H9 (cell line): Measurements from ENCODE around the gene SLC7A4. TPM values are rescaled to one million over a fixed set of nuclear protein-coding genes. Genes with fewer than 3 reads are reported as not detected.
"Not testable (repeated sequence)": the region's sequence is repeated elsewhere in the genome, so short reads cannot be mapped to it uniquely, and the experiment has no call there.

ENCODE experiments used
- DNase-seq: peaks from one replicate; pipeline ENCODE4 v3.0.0-alpha.2; 2017
- H2AFZ ChIP-seq: one replicate; pipeline ENCODE4 v1.6.1; 2013; ENCODE audit warnings: mild to moderate bottlenecking, low read length, control low read depth, moderate library complexity
- H2AK5ac ChIP-seq: 2 replicates; pipeline ENCODE4 v1.6.1; 2013; ENCODE audit warnings: low read length, control low read depth, mixed read lengths; ENCODE audit not compliant: insufficient read length
- H2BK120ac ChIP-seq: one replicate; pipeline ENCODE4 v1.6.1; 2013; ENCODE audit warnings: low read depth, mild to moderate bottlenecking, low read length, control low read depth, inconsistent platforms; ENCODE audit not compliant: poor library complexity, severe bottlenecking
- H2BK12ac ChIP-seq: 2 replicates; pipeline ENCODE4 v1.6.1; 2013; ENCODE audit warnings: low read length, control low read depth, mixed read lengths, low read depth; ENCODE audit not compliant: insufficient read length
- H2BK15ac ChIP-seq: 2 replicates; pipeline ENCODE4 v1.6.1; 2013; ENCODE audit warnings: low read depth, low read length, control low read depth
- H2BK20ac ChIP-seq: one replicate; pipeline ENCODE4 v1.6.1; 2013; ENCODE audit warnings: low read depth, mild to moderate bottlenecking, low read length, control low read depth, inconsistent platforms; ENCODE audit not compliant: poor library complexity, severe bottlenecking
- H2BK5ac ChIP-seq: 2 replicates; pipeline ENCODE4 v1.6.1; 2013; ENCODE audit warnings: low read length, control low read depth, mixed read lengths; ENCODE audit not compliant: insufficient read length
- H3K14ac ChIP-seq: 2 replicates; pipeline ENCODE4 v1.6.1; 2013; ENCODE audit warnings: low read length, control low read depth; ENCODE audit not compliant: insufficient read depth
- H3K18ac ChIP-seq: 2 replicates; pipeline ENCODE4 v1.6.1; 2013; ENCODE audit warnings: low read depth, mild to moderate bottlenecking, mixed read lengths, low read length, control low read depth; ENCODE audit not compliant: insufficient read length
- H3K23ac ChIP-seq: 2 replicates; pipeline ENCODE4 v1.6.1; 2013; ENCODE audit warnings: low read length, control low read depth, mixed read lengths, low read depth; ENCODE audit not compliant: insufficient read length
- H3K23me2 ChIP-seq: 2 replicates; pipeline ENCODE4 v1.6.1; 2013; ENCODE audit warnings: low read depth, mild to moderate bottlenecking, mixed read lengths, low read length, control low read depth; ENCODE audit not compliant: insufficient read length, poor library complexity, severe bottlenecking
- H3K27ac ChIP-seq: 2 replicates; pipeline ENCODE4 v1.5.1; 2013; ENCODE audit warnings: low read length, control low read depth, mixed read lengths, low read depth; ENCODE audit not compliant: insufficient read length
- H3K27me3 ChIP-seq: 2 replicates; pipeline ENCODE4 v1.6.1; 2013; ENCODE audit warnings: low read length, control low read depth, inconsistent platforms; ENCODE audit not compliant: insufficient read depth
- H3K4ac ChIP-seq: 2 replicates; pipeline ENCODE4 v1.6.1; 2013; ENCODE audit warnings: low read depth, mild to moderate bottlenecking, control low read depth, inconsistent platforms, low read length, moderate library complexity
- H3K4me1 ChIP-seq: 2 replicates; pipeline ENCODE4 v1.6.1; 2013; ENCODE audit warnings: low read length, control low read depth, inconsistent platforms; ENCODE audit not compliant: insufficient read depth
- H3K4me2 ChIP-seq: 2 replicates; pipeline ENCODE4 v1.6.1; 2013; ENCODE audit warnings: low read length, control low read depth, mixed read lengths; ENCODE audit not compliant: insufficient read length, insufficient read depth
- H3K56ac ChIP-seq: 2 replicates; pipeline ENCODE4 v1.6.1; 2013; ENCODE audit warnings: low read depth, mild to moderate bottlenecking, mixed read lengths, low read length, control low read depth; ENCODE audit not compliant: insufficient read length
- H3K79me1 ChIP-seq: 2 replicates; pipeline ENCODE4 v1.6.1; 2013; ENCODE audit warnings: low read depth, mild to moderate bottlenecking, moderate library complexity, low read length, control low read depth, inconsistent platforms; ENCODE audit not compliant: insufficient read depth, poor library complexity, severe bottlenecking
- H3K79me2 ChIP-seq: 2 replicates; pipeline ENCODE4 v1.6.1; 2013; ENCODE audit warnings: low read length, control low read depth, inconsistent platforms; ENCODE audit not compliant: insufficient read depth
- H3K9ac ChIP-seq: 2 replicates; pipeline ENCODE4 v1.6.1; 2013; ENCODE audit warnings: low read length, control low read depth, mixed read lengths; ENCODE audit not compliant: insufficient read length; ENCODE audit errors: extremely low read depth
- H3K9me3 ChIP-seq: one replicate; pipeline ENCODE4 v1.6.1; 2013; ENCODE audit warnings: low read depth, low read length, inconsistent platforms; ENCODE audit not compliant: control insufficient read depth
- H3T11ph ChIP-seq: one replicate; pipeline ENCODE4 v1.6.1; 2013; ENCODE audit warnings: mild to moderate bottlenecking, low read length, control low read depth, inconsistent platforms
- H4K20me1 ChIP-seq: one replicate; pipeline ENCODE4 v1.6.1; 2013; ENCODE audit not compliant: control insufficient read depth, insufficient read length, insufficient read depth
- H4K5ac ChIP-seq: 2 replicates; pipeline ENCODE4 v1.6.1; 2013; ENCODE audit warnings: low read depth, mild to moderate bottlenecking, mixed read lengths, low read length, control low read depth; ENCODE audit not compliant: insufficient read length
- H4K8ac ChIP-seq: replicated peaks from 2 replicates; pipeline ENCODE4 v1.6.1; 2013; ENCODE audit warnings: low read length, control low read depth, mixed read lengths, low read depth; ENCODE audit not compliant: insufficient read length
- H4K91ac ChIP-seq: 2 replicates; pipeline ENCODE4 v1.6.1; 2013; ENCODE audit warnings: low read depth, mild to moderate bottlenecking, moderate library complexity, mixed read lengths, low read length, control low read depth; ENCODE audit not compliant: insufficient read length
- H3K27ac Mint-ChIP-seq, 3 experiments: 2 replicates in 2 of 3; 3 replicates in 1 of 3; pipeline ENCODE4 v1.8.0; 2020 to 2021; ENCODE audit warnings: mixed read lengths in 3 of 3, mild to moderate bottlenecking in 1 of 3, moderate library complexity in 1 of 3
- H3K27me3 Mint-ChIP-seq: 2 replicates; pipeline ENCODE4 v1.8.0; 2021; ENCODE audit warnings: low read depth, mild to moderate bottlenecking, moderate library complexity, mixed read lengths
- H3K36me3 Mint-ChIP-seq, 3 experiments: 2 replicates in 2 of 3; 3 replicates in 1 of 3; pipeline ENCODE4 v1.8.0; 2020 to 2021; ENCODE audit warnings: low read depth in 3 of 3, mixed read lengths in 3 of 3; ENCODE audit not compliant: insufficient read depth in 1 of 3
- H3K4me1 Mint-ChIP-seq, 2 experiments: 2 replicates each; pipeline ENCODE4 v1.8.0; 2020; ENCODE audit warnings: mixed read lengths in 2 of 2
- H3K4me3 Mint-ChIP-seq, 2 experiments: 2 replicates in 1 of 2; 3 replicates in 1 of 2; pipeline ENCODE4 v1.8.0; 2020 to 2021; ENCODE audit warnings: mild to moderate bottlenecking in 2 of 2, mixed read lengths in 2 of 2, moderate library complexity in 1 of 2
- H3K9me3 Mint-ChIP-seq, 2 experiments: 2 replicates in 1 of 2; 3 replicates in 1 of 2; pipeline ENCODE4 v1.8.0; 2020; ENCODE audit warnings: mild to moderate bottlenecking in 2 of 2, mixed read lengths in 2 of 2, moderate library complexity in 1 of 2
- CTCF ChIP-seq: fragments of 200-600 bp; sonication (generic); conservative IDR thresholded peaks from 3 replicates; pipeline ENCODE4 v1.8.0; 2021; ENCODE audit warnings: antibody characterized with exemption, mild to moderate bottlenecking
- whole genome bisulfite sequencing: extraction: QIAGEN DNeasy Blood & Tissue Kit; methylation state at CpG from one replicate; pipeline ENCODE4 v1.1.7; 2013; ENCODE audit warnings: missing lambda C conversion rate, low lambda C conversion rate, mixed read lengths; ENCODE audit not compliant: insufficient read length; ENCODE audit errors: extremely low coverage; 5-methylcytosine and 5-hydroxymethylcytosine counted together
- total RNA-seq: library from RNA; stranded (reverse); gene quantifications from 2 replicates; pipeline ENCODE4 v1.2.1, GENCODE V29; 2021

Gene SLC7A4
- total RNA-seq, 1 experiment from 2014 or later = 0.09 TPM

DNA sequence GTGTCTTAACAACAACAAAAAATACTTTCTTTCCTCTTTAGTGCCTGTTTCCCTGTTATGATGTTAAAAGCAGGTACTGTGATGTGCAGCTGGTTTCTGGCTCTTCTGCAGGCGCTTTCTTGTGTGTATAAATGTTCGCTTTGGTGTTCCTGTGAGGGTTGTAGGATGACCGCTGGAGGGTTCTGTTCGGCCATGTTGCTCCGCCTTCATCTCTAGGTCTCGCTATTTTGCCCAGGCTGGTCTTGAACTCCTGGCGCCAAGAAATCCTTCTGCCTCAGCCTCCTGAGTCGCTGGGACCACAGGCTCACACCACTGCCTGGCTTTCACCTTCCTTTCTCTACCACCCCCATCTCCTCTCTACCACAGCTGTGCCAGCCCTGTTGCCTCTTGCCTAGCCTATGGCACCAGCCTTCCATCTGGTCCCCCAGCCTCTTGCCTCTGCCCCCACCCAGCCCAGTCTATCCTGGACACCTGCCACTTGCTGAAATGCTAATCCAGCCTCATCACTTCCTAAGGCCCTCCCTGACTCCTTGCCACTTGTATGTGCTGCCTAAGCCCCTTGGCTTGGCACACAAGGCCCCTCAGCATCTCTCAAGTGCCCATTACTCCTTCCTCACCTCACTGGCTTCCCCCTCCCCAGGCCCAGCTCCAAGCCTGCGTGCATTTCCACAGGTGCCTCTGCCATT lies 18.9 kb upstream of the SLC7A4 start:
- no peaks in the 10 kb centered on the region for H3K9me3 ChIP-seq
- H3T11ph ChIP-seq = no peak overlapping the region
- TF ChIP-seq CTCF = no peak
- no peak overlapping the region for H3K27ac ChIP-seq
- Mint-ChIP-seq H3K9me3 (no peaks in the 10 kb centered on the region; a peak in 1 of 5 replicates), H3K27ac (peak overlapping the region in 2 of 3 experiments; percentile 8 to 81; a peak in 4 of 7 replicates), H3K36me3 (no peaks in the 10 kb centered on the region), H3K27me3 (peaks cover 2% of the 10 kb centered on the region), H3K4me3 (no peak overlapping the region), H3K4me1 (peaks cover 23 to 31% of the 10 kb centered on the region in 2 experiments)
- H2BK20ac ChIP-seq = no peak overlapping the region
- no peaks in the 10 kb centered on the region for H3K27me3 ChIP-seq
- no peaks in the 10 kb centered on the region for H3K79me2 ChIP-seq
- no peaks in the 10 kb centered on the region for H3K23me2 ChIP-seq
- H2AFZ ChIP-seq = no peak overlapping the region
- H3K18ac ChIP-seq = no peak overlapping the region
- no peak overlapping the region for H2AK5ac ChIP-seq
- H3K56ac ChIP-seq = no peak overlapping the region
- H3K4me1 ChIP-seq = peaks cover 5% of the 10 kb centered on the region; the same call in 1 of the 2 replicates
- H4K20me1 ChIP-seq = no peaks in the 10 kb centered on the region
- WGBS = no CpG with 5 or more reads among the region's 9 CpGs
- H2BK12ac ChIP-seq = no peak overlapping the region
- no peak overlapping the region for H4K8ac ChIP-seq
- DNase-seq = no peak
- no peak overlapping the region for H4K5ac ChIP-seq
- no peak overlapping the region for H3K4me2 ChIP-seq
- no peak overlapping the region for H3K23ac ChIP-seq
- no peak overlapping the region for H4K91ac ChIP-seq
- H3K9ac ChIP-seq = no peak overlapping the region
- no peak overlapping the region for H2BK120ac ChIP-seq
- H3K4ac ChIP-seq = no peak overlapping the region
- no peak overlapping the region for H2BK15ac ChIP-seq
- no peak overlapping the region for H2BK5ac ChIP-seq
- H3K14ac ChIP-seq = peak overlapping the region; percentile 5; the same call in 1 of the 2 replicates
- no peaks in the 10 kb centered on the region for H3K79me1 ChIP-seq

DNA sequence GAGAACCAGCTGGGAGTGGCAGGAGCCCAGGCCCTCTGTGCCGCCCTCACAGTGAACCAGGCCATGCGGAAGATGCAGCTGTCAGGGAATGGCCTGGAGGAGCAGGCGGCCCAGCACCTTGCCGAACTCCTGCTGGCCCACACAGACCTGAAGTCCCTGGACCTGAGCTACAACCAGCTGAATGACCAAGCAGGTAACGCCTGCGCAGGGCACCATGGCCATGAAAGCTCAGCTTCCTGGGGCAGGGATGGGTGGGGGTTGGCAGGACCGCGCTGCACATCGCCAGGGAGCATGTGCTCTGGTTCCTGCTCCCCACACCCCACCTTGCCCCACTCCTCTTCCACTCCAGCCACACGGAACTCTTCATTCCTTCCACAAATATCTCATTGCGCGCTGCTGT lies 16.6 kb upstream of the SLC7A4 start:
- not testable (repeated sequence) for H2BK5ac ChIP-seq, H3K79me2 ChIP-seq, H3K4me2 ChIP-seq, H3K14ac ChIP-seq, H3K27ac Mint-ChIP-seq, H3K56ac ChIP-seq, H4K8ac ChIP-seq, H3K4ac ChIP-seq, H2AFZ ChIP-seq, H4K91ac ChIP-seq, H3K23me2 ChIP-seq, H3K9me3 ChIP-seq, H3K4me3 Mint-ChIP-seq, H3K27me3 ChIP-seq, H2BK12ac ChIP-seq, H3K18ac ChIP-seq, H3T11ph ChIP-seq, H2BK120ac ChIP-seq, H3K27ac ChIP-seq, H3K4me1 ChIP-seq, H2BK15ac ChIP-seq, H3K9ac ChIP-seq, H3K36me3 Mint-ChIP-seq, H3K79me1 ChIP-seq, H3K9me3 Mint-ChIP-seq, H3K23ac ChIP-seq, H4K20me1 ChIP-seq, H4K5ac ChIP-seq, DNase-seq, H2AK5ac ChIP-seq, H2BK20ac ChIP-seq
- Mint-ChIP-seq H3K4me1 (peaks cover 31 to 35% of the 10 kb centered on the region in 2 experiments), H3K27me3 (peaks cover 14% of the 10 kb centered on the region)
- no CpG with 5 or more reads among the region's 12 CpGs for WGBS
